Brain microvascular endothelial cell (primary cell): Measurements from ENCODE around the gene ERC1.
"Not testable (repeated sequence)": the region's sequence is repeated elsewhere in the genome, so short reads cannot be mapped to it uniquely, and the experiment has no call there.

Experiments used
- DNase-seq: peaks from one replicate; pipeline ENCODE4 v3.0.0-alpha.2; 2020
- H3K27ac ChIP-seq: fragments of 250-450 bp; sonication (Bioruptor Pico); 2 replicates; pipeline ENCODE4 v1.5.1; 2020; ENCODE audit warnings: mild to moderate bottlenecking, moderate library complexity
- H3K27me3 ChIP-seq: fragments of 250-450 bp; sonication (Bioruptor Pico); replicated peaks from 2 replicates; pipeline ENCODE4 v1.5.1; 2020; ENCODE audit warnings: mild to moderate bottlenecking
- H3K36me3 ChIP-seq: fragments of 250-450 bp; sonication (Bioruptor Pico); replicated peaks from 2 replicates; pipeline ENCODE4 v1.5.1; 2020; ENCODE audit warnings: mild to moderate bottlenecking
- H3K4me3 ChIP-seq: 2 replicates; pipeline ENCODE4 v1.5.1; 2011; ENCODE audit warnings: low read depth, mild to moderate bottlenecking, control low read depth, low read length, moderate library complexity
- in situ Hi-C: cut with HindIII; loops from 2 replicates; pipeline ENCODE4 v1.10.0; 2017; ENCODE audit warnings: low sequenced_read_pairs, low pct_ligation_motif_present
- TF ChIP-seq, protein P1 (sequence below): IDR thresholded peaks from 2 replicates; pipeline ENCODE4 v1.5.1; 2011; ENCODE audit warnings: low read depth, mild to moderate bottlenecking, moderate library complexity, low read length, control low read depth, inconsistent platforms; ENCODE audit errors: missing control alignments

The ERC1 gene

DNA sequence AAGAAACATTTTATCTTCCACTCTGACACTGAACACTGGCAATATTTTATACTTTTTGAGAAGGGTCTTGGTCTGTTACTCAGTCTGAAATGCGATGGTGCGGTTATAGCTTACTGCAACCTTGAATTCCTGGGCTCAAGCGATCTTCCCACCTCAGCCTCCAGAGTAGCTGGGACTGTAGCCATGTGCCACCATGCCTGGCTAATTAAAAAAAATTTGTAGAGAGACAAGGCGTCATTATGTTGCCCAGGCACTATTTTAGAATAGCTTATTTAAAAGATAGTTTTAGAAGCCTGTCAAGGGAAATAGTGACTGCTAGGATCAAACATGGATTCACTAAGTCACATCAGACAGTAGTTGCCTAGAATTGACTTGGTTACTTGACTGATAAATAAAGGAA lies 5.9 kb downstream of the ERC1 start:
- Histone ChIP-seq H3K27ac (no peak overlapping the region), H3K27me3 (no peaks in the 10 kb centered on the region), H3K36me3 (no peaks in the 10 kb centered on the region), H3K4me3 (no peak overlapping the region)
- no peak for DNase-seq
- in situ Hi-C loops: no loop called here
- TF ChIP-seq, protein P1, sequence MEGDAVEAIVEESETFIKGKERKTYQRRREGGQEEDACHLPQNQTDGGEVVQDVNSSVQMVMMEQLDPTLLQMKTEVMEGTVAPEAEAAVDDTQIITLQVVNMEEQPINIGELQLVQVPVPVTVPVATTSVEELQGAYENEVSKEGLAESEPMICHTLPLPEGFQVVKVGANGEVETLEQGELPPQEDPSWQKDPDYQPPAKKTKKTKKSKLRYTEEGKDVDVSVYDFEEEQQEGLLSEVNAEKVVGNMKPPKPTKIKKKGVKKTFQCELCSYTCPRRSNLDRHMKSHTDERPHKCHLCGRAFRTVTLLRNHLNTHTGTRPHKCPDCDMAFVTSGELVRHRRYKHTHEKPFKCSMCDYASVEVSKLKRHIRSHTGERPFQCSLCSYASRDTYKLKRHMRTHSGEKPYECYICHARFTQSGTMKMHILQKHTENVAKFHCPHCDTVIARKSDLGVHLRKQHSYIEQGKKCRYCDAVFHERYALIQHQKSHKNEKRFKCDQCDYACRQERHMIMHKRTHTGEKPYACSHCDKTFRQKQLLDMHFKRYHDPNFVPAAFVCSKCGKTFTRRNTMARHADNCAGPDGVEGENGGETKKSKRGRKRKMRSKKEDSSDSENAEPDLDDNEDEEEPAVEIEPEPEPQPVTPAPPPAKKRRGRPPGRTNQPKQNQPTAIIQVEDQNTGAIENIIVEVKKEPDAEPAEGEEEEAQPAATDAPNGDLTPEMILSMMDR: no peak

DNA sequence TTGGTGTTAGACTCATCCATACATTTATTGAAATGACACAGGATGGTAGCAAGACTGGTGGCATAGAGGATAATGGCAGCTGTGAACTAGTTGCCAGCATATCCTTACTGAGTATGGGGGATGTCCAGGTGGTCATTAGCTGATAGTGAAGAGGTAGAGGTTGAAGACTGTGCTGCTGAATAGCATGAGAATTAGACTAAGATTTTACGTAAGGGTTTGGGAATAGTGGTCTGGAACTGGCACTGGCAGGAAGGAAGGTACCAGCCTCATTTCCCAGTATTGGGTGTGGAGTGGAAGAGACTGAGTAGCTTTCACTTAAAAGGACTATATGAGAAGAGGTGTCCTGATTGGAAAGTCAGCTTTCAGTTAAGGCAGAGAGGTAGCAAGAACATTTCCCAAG lies 6.5 kb downstream of the ERC1 start:
- Histone ChIP-seq H3K4me3 (no peak overlapping the region), H3K27me3 (no peaks in the 10 kb centered on the region), H3K36me3 (no peaks in the 10 kb centered on the region), H3K27ac (no peak overlapping the region)
- no peak for DNase-seq
- in situ Hi-C loops: no loop called here
- TF ChIP-seq, protein P1: no peak

DNA sequence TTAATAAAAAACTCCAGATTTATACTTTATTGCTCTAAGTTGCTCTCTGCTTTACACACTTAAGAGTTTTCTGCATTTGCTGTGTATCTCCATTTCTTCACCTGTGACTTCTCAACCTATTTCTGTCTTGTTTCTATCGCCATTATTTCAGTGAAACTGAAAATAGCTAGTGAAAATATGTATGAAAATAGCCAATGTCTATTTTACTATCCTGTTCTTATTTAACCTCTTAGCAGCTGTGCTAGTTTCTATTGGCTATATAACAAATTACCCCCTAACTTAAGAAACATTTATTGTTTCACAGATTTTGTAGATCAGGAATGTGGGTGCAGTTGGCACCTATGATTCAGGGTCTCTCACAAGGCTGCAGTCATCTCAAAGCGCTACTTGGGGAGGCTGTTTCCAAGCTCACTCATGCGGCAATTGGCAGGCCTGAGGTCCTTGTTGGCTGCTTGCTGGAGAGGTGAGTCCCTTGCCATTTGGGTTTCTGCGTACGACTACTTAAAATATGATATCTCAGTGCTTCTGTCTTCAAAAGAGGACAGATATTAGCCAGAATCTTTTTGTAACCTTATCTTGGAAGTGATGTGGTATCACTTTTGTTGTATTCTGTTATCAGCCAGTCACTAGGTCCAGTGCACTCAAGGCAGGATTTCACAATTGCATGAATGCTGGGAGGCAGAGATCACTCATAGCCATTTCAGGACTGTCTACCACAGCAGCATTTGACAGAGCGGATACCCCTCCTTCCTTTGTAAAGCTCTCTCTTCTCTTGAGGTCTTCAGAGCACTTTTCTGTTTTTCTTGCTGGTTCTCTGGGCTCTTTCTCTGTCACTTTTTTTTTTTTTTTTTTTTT lies 7.2 kb downstream of the ERC1 start:
- TF ChIP-seq, protein P1: no peak
- Histone ChIP-seq H3K27ac (no peak overlapping the region), H3K27me3 (no peaks in the 10 kb centered on the region), H3K4me3 (no peak overlapping the region), H3K36me3 (no peaks in the 10 kb centered on the region)
- in situ Hi-C loops: no loop called here
- no peak for DNase-seq

DNA sequence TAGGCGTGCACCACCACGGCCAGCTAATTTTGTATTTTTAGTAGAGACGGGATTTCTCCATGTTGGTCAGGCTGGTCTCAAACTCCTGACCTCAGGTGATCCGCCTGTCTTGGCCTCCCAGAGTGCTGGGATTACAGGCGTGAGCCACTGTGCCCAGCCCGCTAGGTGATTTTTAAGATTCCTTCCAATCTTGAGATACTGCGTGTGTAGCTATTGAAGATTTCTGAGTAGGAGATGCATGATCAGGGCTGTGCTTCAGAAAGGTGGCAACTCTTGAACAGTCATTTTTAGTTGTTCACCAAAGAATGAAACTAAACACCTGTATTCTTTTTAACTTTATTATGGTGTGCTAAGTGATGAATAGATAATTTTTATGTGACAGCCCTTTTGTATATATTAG lies 8.7 kb downstream of the ERC1 start:
- H3K27ac ChIP-seq, DNase-seq, H3K36me3 ChIP-seq, H3K4me3 ChIP-seq, in situ Hi-C loops, H3K27me3 ChIP-seq: not testable (repeated sequence)

DNA sequence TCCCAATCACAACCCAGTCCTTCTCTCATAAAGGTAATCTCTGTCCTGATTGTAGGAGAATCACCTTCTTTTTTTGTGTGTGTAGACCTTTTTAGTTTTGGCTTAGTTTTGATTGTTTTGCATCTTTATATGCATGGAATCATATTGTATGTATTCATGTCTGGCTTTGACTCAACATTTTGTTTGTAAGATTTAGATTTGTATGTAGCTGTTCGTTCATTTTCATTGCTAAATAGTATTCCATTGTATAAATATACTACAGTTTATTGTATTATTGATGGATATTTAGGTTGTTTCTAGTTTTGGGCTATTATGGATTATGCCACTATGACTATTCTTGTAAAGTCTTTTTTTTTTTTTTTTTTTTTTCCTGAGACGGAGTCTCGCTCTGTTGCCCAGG lies 10.5 kb downstream of the ERC1 start:
- Histone ChIP-seq H3K27ac (no peak overlapping the region), H3K27me3 (no peaks in the 10 kb centered on the region), H3K36me3 (no peaks in the 10 kb centered on the region), H3K4me3 (no peak overlapping the region)
- TF ChIP-seq, protein P1: no peak
- DNase-seq: no peak
- in situ Hi-C loops: no loop called here

DNA sequence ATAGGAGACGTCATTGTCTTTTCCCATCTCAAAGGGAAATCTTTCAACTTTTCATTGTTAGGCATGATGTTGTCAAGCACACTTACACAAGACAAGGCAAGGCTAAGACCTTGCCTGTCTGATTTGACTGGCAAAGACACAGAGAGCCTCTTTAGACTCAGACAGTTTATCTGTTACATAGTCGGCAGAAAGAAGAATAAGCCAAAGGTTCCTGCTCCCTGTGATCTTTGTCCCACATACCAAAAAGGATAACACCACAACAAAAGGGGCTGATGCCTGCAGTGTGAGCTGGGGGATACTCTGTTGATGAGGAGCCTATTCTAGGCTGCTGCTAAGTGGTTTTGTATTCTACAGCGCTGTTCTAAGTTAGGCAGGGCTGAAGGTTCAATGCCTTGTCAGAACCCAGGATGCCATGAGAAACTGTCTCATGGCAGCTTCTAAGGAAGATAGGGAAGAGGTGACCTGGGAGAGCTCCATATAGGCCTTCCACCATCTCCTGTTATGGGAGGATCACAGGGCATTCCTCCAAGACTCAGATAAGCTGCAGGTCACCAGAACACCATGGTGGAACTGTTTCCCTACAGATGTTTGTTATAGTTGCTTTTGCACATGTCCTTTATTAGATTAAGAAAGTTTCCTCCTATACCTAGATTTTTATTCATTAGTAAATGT lies 12.7 kb downstream of the ERC1 start:
- TF ChIP-seq, protein P1: no peak
- DNase-seq: no peak
- no peak overlapping the region for H3K4me3 ChIP-seq
- no peaks in the 10 kb centered on the region for H3K27me3 ChIP-seq
- in situ Hi-C loops: no loop called here
- H3K36me3 ChIP-seq: no peaks in the 10 kb centered on the region
- H3K27ac ChIP-seq: no peak overlapping the region
